ENCODE results near the gene RGS6.

RGS6 gene

DNA sequence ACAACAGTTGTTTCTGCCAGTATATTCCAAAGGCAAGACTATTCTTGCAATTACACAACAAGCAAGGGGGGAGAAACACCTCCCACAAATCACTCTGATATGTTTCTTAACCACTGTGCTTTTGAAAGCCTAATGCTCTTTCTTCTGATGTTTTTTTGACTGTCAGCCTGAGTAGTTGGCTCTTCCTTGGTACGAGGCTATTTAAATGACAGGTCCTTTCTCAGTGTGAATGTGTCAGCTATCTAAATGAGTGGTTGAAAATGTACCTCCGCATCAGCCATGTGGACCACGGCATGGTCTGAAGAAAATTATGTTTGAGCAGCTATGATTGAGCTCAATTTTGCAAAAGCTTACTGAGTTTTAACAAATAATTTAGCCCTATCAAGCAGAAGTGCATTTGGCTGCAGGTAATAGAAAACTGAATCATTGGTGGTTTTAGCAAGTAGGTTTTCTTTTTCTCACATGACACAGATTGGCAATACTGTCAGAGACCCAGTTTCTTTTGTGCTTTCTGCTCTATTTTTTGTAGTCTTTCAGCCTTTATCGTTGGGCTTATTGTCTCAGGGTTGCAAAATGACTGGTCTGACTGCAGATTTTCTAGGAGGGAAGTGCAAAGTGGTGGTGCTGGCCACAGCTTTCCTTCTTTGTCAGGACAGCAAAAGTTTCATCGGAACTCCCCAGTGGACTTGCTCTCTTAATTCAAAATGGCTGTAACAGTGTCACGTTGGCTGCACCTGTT lies 162.8 kb downstream of the RGS6 start:
- no peak for DNase-seq

GRCh38 chr14:72097173-72097783 lies 165.0 kb downstream of the RGS6 start:
- DNase-seq = no peak

DNA sequence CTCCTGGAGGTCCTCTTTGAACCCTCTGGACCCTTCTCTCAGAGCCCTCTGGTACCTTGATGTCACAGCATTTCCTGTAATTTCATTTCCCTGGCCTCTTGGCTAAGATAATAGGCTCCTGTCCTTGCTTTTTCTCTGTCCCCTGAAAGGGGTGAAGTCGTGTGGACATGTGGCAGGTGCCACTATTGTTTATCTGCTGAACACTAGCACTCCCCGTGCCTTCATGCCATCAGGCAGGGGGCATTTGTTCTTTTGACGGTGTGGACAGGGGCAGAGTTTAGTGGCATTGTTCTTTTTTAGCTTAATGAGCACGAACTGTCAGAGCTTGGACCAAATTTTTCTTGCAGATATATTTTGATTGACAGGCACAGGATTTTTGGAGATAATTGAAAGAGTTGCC lies 166.0 kb downstream of the RGS6 start:
- DNase-seq = no peak

- no peak for DNase-seq
Measured at GRCh38 chr14:72099566-72099965, 167.3 kb downstream of the RGS6 start.

- peak in 1 of 2 donors; percentile 5 for DNase-seq
Measured at GRCh38 chr14:72104011-72104613, 171.9 kb downstream of the RGS6 start.

GRCh38 chr14:72111911-72112310 lies 179.7 kb downstream of the RGS6 start:
- no peak for DNase-seq

GRCh38 chr14:72118841-72119240 lies 186.6 kb downstream of the RGS6 start:
- no peak for DNase-seq

DNA sequence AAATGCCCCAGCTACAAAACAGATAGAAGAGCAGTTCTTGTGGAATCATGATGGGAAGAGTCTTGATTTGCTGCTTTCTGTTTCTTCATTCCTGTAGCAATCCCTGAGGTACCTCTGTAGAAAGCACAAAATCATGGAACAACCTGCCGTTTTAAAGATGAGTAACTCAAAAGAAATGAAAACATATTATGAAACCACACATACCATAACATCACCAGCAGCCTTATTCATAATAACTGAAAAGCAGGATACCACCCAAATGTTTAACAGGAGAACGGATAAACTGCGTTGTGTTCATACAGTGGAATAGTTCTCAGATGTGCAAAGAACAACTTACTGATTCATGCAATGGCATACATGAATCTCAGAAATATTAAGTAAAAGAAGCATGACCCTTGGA lies 188.1 kb downstream of the RGS6 start:
- DNase-seq = no peak

- no peak for DNase-seq
Measured at GRCh38 chr14:72123755-72124154, 191.5 kb downstream of the RGS6 start.

DNA sequence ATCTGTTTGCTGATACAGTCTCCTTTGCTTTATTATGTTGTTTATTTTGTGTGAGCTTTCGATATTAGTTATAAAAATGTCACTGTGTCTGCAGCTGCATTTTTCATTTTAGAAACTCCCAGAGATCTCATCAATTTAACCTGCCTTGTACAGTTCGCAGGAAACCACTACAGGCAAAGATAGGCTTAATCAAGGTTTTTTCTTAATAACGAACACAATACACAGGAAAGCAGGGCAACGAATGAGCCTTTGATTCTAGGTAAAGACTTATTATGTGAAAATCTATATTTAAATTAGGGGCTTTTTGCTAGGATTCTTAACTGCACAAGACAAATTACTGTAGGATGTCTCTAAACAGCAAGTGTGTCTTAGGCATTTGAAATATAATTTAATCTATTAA lies 191.9 kb downstream of the RGS6 start:
- no peak for DNase-seq

DNA sequence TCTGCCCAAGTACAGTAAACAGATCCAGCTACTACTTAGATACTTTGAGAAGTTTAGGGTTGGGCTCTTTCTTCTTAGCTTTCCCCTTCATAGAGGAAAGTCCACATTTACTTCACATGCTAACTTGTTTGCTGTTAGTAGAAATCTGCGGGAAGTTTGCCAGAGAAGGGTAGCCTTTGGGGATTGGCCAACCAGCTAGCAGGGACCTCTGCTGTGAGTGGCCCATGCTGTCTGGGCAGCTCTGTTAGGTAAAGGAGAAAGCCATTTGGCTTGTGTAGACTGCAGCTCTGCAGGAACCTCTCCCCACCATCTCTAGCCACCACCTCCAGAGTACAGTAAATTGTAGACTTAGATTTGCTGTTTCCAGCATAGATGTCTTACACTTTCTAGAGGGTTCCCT lies 193.9 kb downstream of the RGS6 start:
- DNase-seq = no peak

DNA sequence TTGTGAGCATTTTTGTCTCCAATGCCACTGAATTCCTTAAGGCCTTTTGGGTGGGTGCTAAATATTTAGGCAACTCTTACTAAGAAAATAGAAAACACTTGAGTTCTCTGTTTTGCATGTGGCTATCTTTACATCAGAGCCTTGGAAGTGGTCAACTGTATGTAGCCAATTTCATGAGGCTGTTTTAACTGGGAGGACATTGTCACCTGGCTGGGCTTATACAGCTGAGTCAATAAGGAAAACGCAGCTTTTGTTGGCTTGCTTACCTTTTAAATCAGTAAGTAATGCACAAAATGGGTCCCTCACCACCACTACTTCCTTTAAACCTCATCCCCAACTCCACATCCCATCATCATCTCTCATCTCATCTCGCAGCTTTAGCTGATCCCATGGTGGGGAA lies 194.3 kb downstream of the RGS6 start:
- DNase-seq = no peak

DNA sequence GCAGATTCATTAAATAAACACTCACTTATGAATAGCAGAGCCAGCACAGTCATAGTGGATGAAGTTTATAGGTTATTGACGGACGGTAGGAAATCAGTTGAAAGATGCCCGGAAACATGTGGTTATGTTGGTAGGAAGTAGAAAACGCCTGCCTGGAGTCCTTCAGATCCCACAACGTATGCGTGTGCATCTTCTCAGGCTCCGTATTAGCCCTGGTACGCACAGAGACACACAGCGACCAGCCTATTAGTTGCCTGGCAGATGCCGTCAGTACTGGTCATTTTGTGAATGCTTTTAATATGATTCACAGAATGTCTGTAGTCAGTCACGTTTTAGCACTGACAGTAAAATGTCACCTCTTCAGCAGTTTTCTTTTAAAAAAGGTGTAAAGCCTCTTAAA lies 196.4 kb downstream of the RGS6 start:
- DNase-seq = no peak

GRCh38 chr14:72129291-72129690 lies 197.1 kb downstream of the RGS6 start:
- DNase-seq = no peak

DNA sequence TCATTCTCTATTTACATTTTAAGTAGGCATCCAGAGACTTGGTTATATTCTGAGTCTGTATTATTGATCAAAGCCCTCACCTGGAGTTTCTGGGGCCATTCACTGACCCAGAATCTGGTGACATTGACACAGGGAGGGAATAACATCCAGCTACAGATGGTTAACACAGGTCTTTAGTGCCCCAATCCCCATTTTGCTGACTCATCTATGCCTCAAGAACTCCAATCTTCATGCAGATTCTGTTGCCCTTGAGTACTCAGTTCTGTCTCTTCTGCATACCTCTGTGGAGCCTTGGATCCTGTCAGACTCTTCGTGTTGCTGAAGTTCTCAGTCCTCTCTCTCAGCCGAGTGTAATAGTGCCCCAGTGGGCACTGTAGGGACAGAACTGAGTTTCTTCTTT lies 208.9 kb downstream of the RGS6 start:
- DNase-seq = no peak

GRCh38 chr14:72142328-72142727 lies 210.1 kb downstream of the RGS6 start:
- no peak for DNase-seq

GRCh38 chr14:72146241-72146640 lies 214.0 kb downstream of the RGS6 start:
- no peak for DNase-seq

GRCh38 chr14:72154645-72155378 lies 222.6 kb downstream of the RGS6 start:
- DNase-seq = no peak

- DNase-seq = no peak
Measured at GRCh38 chr14:72155379-72155993, 223.3 kb downstream of the RGS6 start.

DNA sequence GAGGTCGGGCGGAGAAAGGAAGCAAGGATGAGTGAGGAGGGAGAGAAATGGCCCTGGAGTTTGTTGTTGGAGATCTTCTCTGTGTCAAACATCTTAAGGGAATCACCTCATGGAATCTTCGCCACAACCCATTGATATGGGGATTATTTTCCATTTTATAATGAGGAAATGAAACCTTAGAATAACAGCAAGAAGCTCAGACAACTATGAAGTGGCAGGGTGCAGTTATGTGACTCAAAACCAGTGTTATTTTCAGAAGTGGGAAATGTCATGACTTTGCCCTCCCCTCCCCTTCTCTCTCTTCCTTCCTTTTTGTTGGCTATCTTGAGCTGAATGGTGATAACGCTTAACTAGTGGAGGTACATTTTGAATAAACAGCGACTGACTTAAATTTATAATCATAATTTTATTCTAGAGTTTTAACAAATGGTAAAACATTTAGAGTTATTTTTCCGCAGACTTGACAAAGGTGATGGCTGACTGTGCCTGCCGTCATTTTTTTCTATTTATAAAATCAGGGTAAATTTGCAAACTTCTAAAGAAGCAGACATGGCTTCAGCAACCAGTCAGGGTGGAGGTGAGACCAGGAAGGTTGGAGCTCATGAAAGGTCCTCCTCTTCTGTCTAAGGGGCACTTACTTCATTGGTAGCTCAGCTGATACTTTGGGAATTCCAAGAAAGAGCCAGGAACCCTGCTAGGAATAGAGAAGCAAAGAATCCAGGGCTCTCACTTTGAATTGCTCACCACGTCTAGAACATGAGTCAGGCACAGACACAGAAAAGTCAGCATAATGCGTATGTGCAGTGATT lies 232.4 kb downstream of the RGS6 start:
- no peak for DNase-seq

DNA sequence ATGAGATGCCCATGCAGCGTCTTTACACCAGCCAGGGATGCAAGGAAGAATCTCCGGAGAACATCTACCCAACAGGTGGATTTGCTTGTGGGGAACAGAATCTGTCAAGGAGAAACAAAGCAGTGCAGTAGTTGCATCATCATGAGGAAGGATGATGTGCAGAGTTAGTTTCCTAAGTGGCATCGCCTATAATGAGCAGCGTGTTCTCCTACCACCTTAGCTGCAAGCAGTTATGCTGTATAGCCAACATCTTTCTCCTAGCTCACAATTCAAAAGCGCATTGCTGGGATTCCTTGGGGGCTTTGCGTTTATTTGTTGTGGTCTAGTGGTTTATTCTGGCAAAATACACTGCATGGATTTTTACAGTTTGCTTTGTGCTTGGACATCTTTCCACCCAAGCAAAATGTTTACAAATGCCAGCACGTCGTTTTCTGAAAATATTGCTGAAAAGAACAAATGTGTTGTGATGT lies 233.0 kb downstream of the RGS6 start:
- no peak for DNase-seq

DNA sequence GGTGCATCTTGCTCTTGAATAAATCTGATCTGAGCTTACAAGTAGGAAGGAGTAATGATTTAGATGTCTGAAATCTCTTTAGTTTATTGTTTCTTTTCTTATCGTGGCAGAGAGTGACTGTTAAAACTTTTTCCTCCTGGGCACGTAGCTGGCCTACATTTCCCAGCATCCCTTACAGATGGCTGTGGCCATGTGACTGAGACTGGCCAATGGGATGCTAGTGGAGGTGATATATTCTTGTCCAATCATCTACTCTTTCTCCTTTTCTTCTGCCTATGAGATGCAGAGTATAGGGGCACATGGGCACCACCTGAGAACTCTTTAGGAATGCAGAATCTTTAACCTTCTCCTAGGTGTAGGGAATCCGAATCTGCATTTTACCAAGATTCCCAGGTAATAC lies 237.3 kb downstream of the RGS6 start:
- DNase-seq = no peak

All from bone marrow (tissue), 2 donors.